Esophagus muscularis mucosa (tissue), 4 donors: ENCODE results near the gene AHNAK2.

ENCODE experiments used
- EP300 ChIP-seq: sonication (generic); formaldehyde crosslinking; IDR thresholded peaks from one replicate; pipeline ENCODE4 v1.6.1; 2017; ENCODE audit warnings: antibody characterized with exemption
- POLR2A ChIP-seq: fragments of 450-650 bp; IDR thresholded peaks from one replicate; pipeline ENCODE4 v1.6.1; 2017; ENCODE audit warnings: antibody characterized with exemption, moderate library complexity, mild to moderate bottlenecking, low read depth
- POLR2AphosphoS5 ChIP-seq, 2 donors: sonication (generic); formaldehyde crosslinking; IDR thresholded peaks; one replicate each; pipeline ENCODE4 v1.6.1; 2017; ENCODE audit warnings: antibody characterized with exemption in 2 of 2
- TF ChIP-seq, protein P1 (sequence below), 3 experiments: fragments of 200-600 bp in 2 of 3; fragments of 450-650 bp in 1 of 3; sonication (generic) in 2 of 3; IDR thresholded peaks; one replicate each; pipeline ENCODE4 v1.5.1; 2017 to 2019; ENCODE audit warnings: antibody characterized with exemption in 3 of 3, mild to moderate bottlenecking in 2 of 3, moderate library complexity in 1 of 3

DNA sequence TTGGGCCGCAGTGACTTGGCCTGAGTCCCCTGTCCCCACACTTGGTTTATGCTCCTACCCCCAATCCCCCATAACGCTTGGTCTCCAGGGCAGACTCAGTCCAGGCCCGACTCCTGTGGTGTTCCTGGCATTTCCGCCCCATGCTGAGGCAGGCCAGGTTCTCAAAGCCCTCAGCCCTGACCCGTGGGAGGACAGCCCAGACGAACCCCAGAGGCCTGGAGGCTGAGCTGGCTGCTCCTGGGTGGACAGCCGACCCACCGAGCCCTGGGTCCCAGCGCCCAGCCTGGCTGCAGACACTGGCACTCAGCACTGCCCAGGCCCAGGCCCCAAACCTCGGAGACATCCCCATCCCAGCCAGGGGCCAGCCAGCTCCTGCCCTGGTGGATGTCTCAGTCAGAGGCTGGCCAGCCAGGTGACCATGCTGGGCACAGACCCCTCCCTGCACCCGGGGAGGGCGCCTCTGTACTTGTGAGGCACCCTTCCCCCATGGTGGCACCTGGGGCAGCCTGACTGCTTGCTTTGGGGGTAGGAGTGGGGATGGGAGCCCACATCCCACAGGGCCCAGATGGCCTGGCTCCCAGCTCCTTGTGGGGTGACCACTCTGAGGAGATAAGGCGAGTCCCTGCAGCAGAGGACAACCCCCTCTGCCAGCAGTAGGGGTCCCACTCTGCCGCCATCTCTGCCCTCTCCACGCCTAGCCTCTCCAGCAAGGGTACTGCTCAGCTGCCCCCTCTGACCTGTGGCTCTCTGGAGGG, 52.1 kb downstream of the AHNAK2 start:
- TF ChIP-seq, protein P1, sequence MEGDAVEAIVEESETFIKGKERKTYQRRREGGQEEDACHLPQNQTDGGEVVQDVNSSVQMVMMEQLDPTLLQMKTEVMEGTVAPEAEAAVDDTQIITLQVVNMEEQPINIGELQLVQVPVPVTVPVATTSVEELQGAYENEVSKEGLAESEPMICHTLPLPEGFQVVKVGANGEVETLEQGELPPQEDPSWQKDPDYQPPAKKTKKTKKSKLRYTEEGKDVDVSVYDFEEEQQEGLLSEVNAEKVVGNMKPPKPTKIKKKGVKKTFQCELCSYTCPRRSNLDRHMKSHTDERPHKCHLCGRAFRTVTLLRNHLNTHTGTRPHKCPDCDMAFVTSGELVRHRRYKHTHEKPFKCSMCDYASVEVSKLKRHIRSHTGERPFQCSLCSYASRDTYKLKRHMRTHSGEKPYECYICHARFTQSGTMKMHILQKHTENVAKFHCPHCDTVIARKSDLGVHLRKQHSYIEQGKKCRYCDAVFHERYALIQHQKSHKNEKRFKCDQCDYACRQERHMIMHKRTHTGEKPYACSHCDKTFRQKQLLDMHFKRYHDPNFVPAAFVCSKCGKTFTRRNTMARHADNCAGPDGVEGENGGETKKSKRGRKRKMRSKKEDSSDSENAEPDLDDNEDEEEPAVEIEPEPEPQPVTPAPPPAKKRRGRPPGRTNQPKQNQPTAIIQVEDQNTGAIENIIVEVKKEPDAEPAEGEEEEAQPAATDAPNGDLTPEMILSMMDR (IDR thresholded peaks at IDR 0.05) = no peak
- TF ChIP-seq POLR2A (no peak), POLR2AphosphoS5 (IDR thresholded peaks at IDR 0.05) (no peak), EP300 (no peak)
